ENCODE data around the gene RNF2.

Gene RNF2

GRCh38 chr1:185129708-185130107 is 84.3 kb downstream of the RNF2 start:
- Mint-ChIP-seq H3K36me3 (ENCODE audit: insufficient read depth) (peaks cover 53% of the 10 kb centered on the region), H3K4me3 (no peak overlapping the region), H3K27ac (ENCODE audit: low read depth) (no peak overlapping the region), H3K9me3 (no peaks in the 10 kb centered on the region), H3K27me3 (no peaks in the 10 kb centered on the region), H3K4me1 (no peaks in the 10 kb centered on the region)
- no peak for DNase-seq (ENCODE audit: low spot score in 2 of 2)
- no peak for ATAC-seq (replicated peaks; ENCODE audit: extremely low read depth, poor library complexity, severe bottlenecking)

- H3K4me3 Mint-ChIP-seq = no peak overlapping the region
- no peaks in the 10 kb centered on the region for H3K9me3 Mint-ChIP-seq
- ATAC-seq (replicated peaks; ENCODE audit: extremely low read depth, poor library complexity, severe bottlenecking) = no peak
- no peaks in the 10 kb centered on the region for H3K27me3 Mint-ChIP-seq
- peaks cover 43% of the 10 kb centered on the region for H3K36me3 Mint-ChIP-seq (ENCODE audit: insufficient read depth)
- H3K27ac Mint-ChIP-seq (ENCODE audit: low read depth) = no peak overlapping the region
- DNase-seq (ENCODE audit: low spot score in 2 of 2) = no peak
- no peaks in the 10 kb centered on the region for H3K4me1 Mint-ChIP-seq
These were observed 87.2 kb downstream of the RNF2 start for GRCh38 chr1:185132534-185132933.

- H3K36me3 Mint-ChIP-seq (ENCODE audit: insufficient read depth) = peaks cover 37% of the 10 kb centered on the region
- DNase-seq (ENCODE audit: low spot score in 2 of 2) (no peak), ATAC-seq (replicated peaks; ENCODE audit: extremely low read depth, poor library complexity, severe bottlenecking) (no peak)
- no peak overlapping the region for H3K4me3 Mint-ChIP-seq
- H3K27ac Mint-ChIP-seq (ENCODE audit: low read depth) = no peak overlapping the region
- no peaks in the 10 kb centered on the region for H3K4me1 Mint-ChIP-seq
- H3K27me3 Mint-ChIP-seq = no peaks in the 10 kb centered on the region
- no peaks in the 10 kb centered on the region for H3K9me3 Mint-ChIP-seq
These were observed 92.7 kb downstream of the RNF2 start for GRCh38 chr1:185137896-185138545.

- no peak for DNase-seq (ENCODE audit: low spot score in 2 of 2)
- ATAC-seq (replicated peaks; ENCODE audit: extremely low read depth, poor library complexity, severe bottlenecking) = no peak
- peaks cover 32% of the 10 kb centered on the region for H3K36me3 Mint-ChIP-seq (ENCODE audit: insufficient read depth)
- no peaks in the 10 kb centered on the region for H3K9me3 Mint-ChIP-seq
- H3K4me1 Mint-ChIP-seq = no peaks in the 10 kb centered on the region
- no peaks in the 10 kb centered on the region for H3K27me3 Mint-ChIP-seq
- H3K4me3 Mint-ChIP-seq = no peak overlapping the region
- no peak overlapping the region for H3K27ac Mint-ChIP-seq (ENCODE audit: low read depth)
These were observed 93.9 kb downstream of the RNF2 start for GRCh38 chr1:185139246-185139645.

GRCh38 chr1:185144233-185144632 is 98.9 kb downstream of the RNF2 start:
- Mint-ChIP-seq H3K4me1 (no peaks in the 10 kb centered on the region), H3K27me3 (no peaks in the 10 kb centered on the region), H3K9me3 (no peaks in the 10 kb centered on the region), H3K4me3 (no peak overlapping the region), H3K36me3 (ENCODE audit: insufficient read depth) (peaks cover 40% of the 10 kb centered on the region), H3K27ac (ENCODE audit: low read depth) (no peak overlapping the region)
- ATAC-seq (replicated peaks; ENCODE audit: extremely low read depth, poor library complexity, severe bottlenecking) (no peak), DNase-seq (ENCODE audit: low spot score in 2 of 2) (no peak)

GRCh38 chr1:185151215-185151614 is 105.9 kb downstream of the RNF2 start:
- no peaks in the 10 kb centered on the region for H3K9me3 Mint-ChIP-seq
- no peaks in the 10 kb centered on the region for H3K27me3 Mint-ChIP-seq
- no peak overlapping the region for H3K4me3 Mint-ChIP-seq
- no peak overlapping the region for H3K27ac Mint-ChIP-seq (ENCODE audit: low read depth)
- H3K4me1 Mint-ChIP-seq = peaks cover 29% of the 10 kb centered on the region
- ATAC-seq (replicated peaks; ENCODE audit: extremely low read depth, poor library complexity, severe bottlenecking) (no peak), DNase-seq (ENCODE audit: low spot score in 2 of 2) (no peak)
- H3K36me3 Mint-ChIP-seq (ENCODE audit: insufficient read depth) = peaks cover 20% of the 10 kb centered on the region
